ENCODE data around the gene PCDHGA7. TPM values are rescaled to one million over a fixed set of nuclear protein-coding genes. Genes with fewer than 3 reads are reported as not detected.

The PCDHGA7 gene
- total RNA-seq, 1 experiment from 2014 or later = 0.83 TPM

DNA sequence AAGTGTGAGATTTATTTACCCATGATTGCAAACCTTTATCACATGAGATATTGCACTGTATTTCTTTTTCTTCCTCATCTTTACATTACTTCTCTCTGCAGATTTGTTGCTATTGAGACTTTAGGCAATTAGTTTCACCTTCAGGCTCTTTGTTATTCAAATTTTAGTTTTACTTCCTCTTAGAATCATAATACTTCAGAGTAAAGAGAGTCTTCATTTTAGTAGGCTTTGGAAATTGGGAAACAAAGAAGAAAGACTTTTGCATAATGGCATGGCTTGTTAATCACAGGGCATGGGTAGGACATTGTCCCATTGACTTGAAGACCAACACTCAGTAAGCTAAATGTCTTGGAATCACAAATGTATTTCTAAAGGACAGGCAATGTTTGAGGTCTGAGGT, 19.8 kb upstream of the PCDHGA7 start:
- H2BK20ac ChIP-seq (ENCODE audit: low read depth, low read length, poor library complexity, severe bottlenecking) = no peak overlapping the region
- no peak overlapping the region for H4K8ac ChIP-seq (replicated peaks; ENCODE audit: insufficient read length, low read depth, low read length)
- no peak overlapping the region for H3T11ph ChIP-seq (ENCODE audit: low read length)
- H3K79me2 ChIP-seq (ENCODE audit: insufficient read depth, low read length) = no peaks in the 10 kb centered on the region
- no peaks in the 10 kb centered on the region for H3K27me3 ChIP-seq (ENCODE audit: insufficient read depth, low read length)
- H2BK120ac ChIP-seq (ENCODE audit: low read depth, low read length, poor library complexity, severe bottlenecking) = no peak overlapping the region
- no peaks in the 10 kb centered on the region for H4K20me1 ChIP-seq (ENCODE audit: control insufficient read depth, insufficient read depth, insufficient read length)
- Mint-ChIP-seq H3K9me3 (peaks cover 67 to 74% of the 10 kb centered on the region in 2 experiments), H3K4me1 (peaks cover 7 to 15% of the 10 kb centered on the region in 2 experiments; a peak in 3 of 4 replicates), H3K36me3 (ENCODE audit: insufficient read depth in 1 of 3, low read depth in 3 of 3) (peaks cover 46 to 65% (median 60%) of the 10 kb centered on the region in 3 experiments), H3K27ac (no peak overlapping the region), H3K4me3 (peak overlapping the region in 1 of 2 experiments; percentile 10; a peak in 1 of 5 replicates), H3K27me3 (ENCODE audit: low read depth) (peaks cover 7% of the 10 kb centered on the region)
- no peak overlapping the region for H3K27ac ChIP-seq (ENCODE audit: insufficient read length, low read depth, low read length)
- DNase-seq = no peak
- no peak overlapping the region for H3K56ac ChIP-seq (ENCODE audit: insufficient read length, low read depth, low read length)
- H2BK12ac ChIP-seq (ENCODE audit: insufficient read length, low read depth, low read length) = no peak overlapping the region
- no peak overlapping the region for H3K14ac ChIP-seq (ENCODE audit: insufficient read depth, low read length)
- no peak overlapping the region for H3K4ac ChIP-seq (ENCODE audit: low read depth, low read length)
- H2BK15ac ChIP-seq (ENCODE audit: low read depth, low read length) = no peak overlapping the region
- no peak overlapping the region for H3K18ac ChIP-seq (ENCODE audit: insufficient read length, low read depth, low read length)
- no peak overlapping the region for H2BK5ac ChIP-seq (ENCODE audit: insufficient read length, low read length)
- no peak overlapping the region for H2AFZ ChIP-seq (ENCODE audit: low read length)
- no peak overlapping the region for H4K91ac ChIP-seq (ENCODE audit: insufficient read length, low read depth, low read length)
- H2AK5ac ChIP-seq (ENCODE audit: insufficient read length, low read length) = no peak overlapping the region
- H3K23me2 ChIP-seq (ENCODE audit: insufficient read length, low read depth, low read length, poor library complexity, severe bottlenecking) = no peaks in the 10 kb centered on the region
- H4K5ac ChIP-seq (ENCODE audit: insufficient read length, low read depth, low read length) = no peak overlapping the region
- no peaks in the 10 kb centered on the region for H3K4me1 ChIP-seq (ENCODE audit: insufficient read depth, low read length)
- peaks cover 22% of the 10 kb centered on the region for H3K9me3 ChIP-seq (ENCODE audit: control insufficient read depth, low read depth, low read length)
- H3K23ac ChIP-seq (ENCODE audit: insufficient read length, low read depth, low read length) = no peak overlapping the region
- H3K9ac ChIP-seq (ENCODE audit: extremely low read depth, insufficient read length, low read length) = no peak overlapping the region
- TF ChIP-seq, protein P1, sequence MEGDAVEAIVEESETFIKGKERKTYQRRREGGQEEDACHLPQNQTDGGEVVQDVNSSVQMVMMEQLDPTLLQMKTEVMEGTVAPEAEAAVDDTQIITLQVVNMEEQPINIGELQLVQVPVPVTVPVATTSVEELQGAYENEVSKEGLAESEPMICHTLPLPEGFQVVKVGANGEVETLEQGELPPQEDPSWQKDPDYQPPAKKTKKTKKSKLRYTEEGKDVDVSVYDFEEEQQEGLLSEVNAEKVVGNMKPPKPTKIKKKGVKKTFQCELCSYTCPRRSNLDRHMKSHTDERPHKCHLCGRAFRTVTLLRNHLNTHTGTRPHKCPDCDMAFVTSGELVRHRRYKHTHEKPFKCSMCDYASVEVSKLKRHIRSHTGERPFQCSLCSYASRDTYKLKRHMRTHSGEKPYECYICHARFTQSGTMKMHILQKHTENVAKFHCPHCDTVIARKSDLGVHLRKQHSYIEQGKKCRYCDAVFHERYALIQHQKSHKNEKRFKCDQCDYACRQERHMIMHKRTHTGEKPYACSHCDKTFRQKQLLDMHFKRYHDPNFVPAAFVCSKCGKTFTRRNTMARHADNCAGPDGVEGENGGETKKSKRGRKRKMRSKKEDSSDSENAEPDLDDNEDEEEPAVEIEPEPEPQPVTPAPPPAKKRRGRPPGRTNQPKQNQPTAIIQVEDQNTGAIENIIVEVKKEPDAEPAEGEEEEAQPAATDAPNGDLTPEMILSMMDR (conservative IDR thresholded peaks at IDR 0.05) = no peak
- no peaks in the 10 kb centered on the region for H3K79me1 ChIP-seq (ENCODE audit: insufficient read depth, low read depth, low read length, poor library complexity, severe bottlenecking)
- H3K4me2 ChIP-seq (ENCODE audit: insufficient read depth, insufficient read length, low read length) = no peak overlapping the region
